ENCODE results near the gene KRTAP12-3. TPM values are rescaled to one million over a fixed set of nuclear protein-coding genes. Genes with fewer than 3 reads are reported as not detected.

The KRTAP12-3 gene
- polyA plus RNA-seq, 1 of the 3 experiments (the other 2 are of a cell fraction), result not detected

DNA sequence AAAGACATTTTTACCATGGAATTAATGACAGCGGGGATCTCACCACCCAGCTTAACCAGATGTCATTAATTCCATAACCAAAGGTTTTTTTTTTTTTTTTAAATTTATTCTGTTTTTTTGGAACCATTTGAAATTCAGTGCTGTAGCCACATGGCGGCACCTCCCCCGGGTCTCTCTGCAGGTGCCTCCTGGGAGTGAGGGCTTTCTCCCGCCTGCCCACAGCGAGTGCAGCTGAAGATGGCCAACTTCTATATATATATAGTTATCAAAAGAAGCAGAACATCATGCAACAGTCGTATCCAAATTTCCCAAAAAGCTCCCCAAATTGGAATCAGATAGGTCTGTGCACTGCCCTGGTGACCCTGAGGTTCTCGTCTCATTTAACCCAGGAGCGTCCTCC, 42.3 kb upstream of the KRTAP12-3 start:
- H3K27ac ChIP-seq (ENCODE audit: low read depth in 2 of 2, low read length in 1 of 2), result no peak overlapping the region
- CTCF ChIA-PET, result interaction anchor here (0.6 kb wide), 1 partner anchor 178 kb away, joined by 3 read pairs; no protein-coding TSS in a partner anchor
- peaks cover 49% of the 10 kb centered on the region for H3K27me3 ChIP-seq (ENCODE audit: insufficient read depth)
- POLR2A ChIA-PET, result interaction anchor here (0.6 kb wide), 1 partner anchor 258 kb away, joined by 4 read pairs; the partner anchor contains the start of gene PTTG1IP
- H3K9ac ChIP-seq, result no peak overlapping the region
- 26% methylated on average over 8 of the region's 8 CpGs for WGBS (ENCODE audit: low lambda C conversion rate)
- no peak for DNase-seq
- H3K4me2 ChIP-seq, result no peak overlapping the region
- H4K20me1 ChIP-seq (ENCODE audit: insufficient read depth), result no peaks in the 10 kb centered on the region
- no peak overlapping the region for H3K4me3 ChIP-seq (ENCODE audit: low read depth in 2 of 2, low read length in 1 of 2)
- no peaks in the 10 kb centered on the region for H3F3A ChIP-seq (replicated peaks; ENCODE audit: insufficient read depth)
- H3K79me2 ChIP-seq (ENCODE audit: insufficient read depth), result no peaks in the 10 kb centered on the region
- no peak for TF ChIP-seq RCOR1 (IDR thresholded peaks at IDR 0.05; ENCODE audit: low read length)
- TF ChIP-seq, protein P1, sequence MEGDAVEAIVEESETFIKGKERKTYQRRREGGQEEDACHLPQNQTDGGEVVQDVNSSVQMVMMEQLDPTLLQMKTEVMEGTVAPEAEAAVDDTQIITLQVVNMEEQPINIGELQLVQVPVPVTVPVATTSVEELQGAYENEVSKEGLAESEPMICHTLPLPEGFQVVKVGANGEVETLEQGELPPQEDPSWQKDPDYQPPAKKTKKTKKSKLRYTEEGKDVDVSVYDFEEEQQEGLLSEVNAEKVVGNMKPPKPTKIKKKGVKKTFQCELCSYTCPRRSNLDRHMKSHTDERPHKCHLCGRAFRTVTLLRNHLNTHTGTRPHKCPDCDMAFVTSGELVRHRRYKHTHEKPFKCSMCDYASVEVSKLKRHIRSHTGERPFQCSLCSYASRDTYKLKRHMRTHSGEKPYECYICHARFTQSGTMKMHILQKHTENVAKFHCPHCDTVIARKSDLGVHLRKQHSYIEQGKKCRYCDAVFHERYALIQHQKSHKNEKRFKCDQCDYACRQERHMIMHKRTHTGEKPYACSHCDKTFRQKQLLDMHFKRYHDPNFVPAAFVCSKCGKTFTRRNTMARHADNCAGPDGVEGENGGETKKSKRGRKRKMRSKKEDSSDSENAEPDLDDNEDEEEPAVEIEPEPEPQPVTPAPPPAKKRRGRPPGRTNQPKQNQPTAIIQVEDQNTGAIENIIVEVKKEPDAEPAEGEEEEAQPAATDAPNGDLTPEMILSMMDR (IDR thresholded peaks at IDR 0.05), result no peak
- no peak for TF ChIP-seq NFIC (IDR thresholded peaks at IDR 0.05; ENCODE audit: borderline replicate concordance)
- no peak for TF ChIP-seq FOSL2 (IDR thresholded peaks at IDR 0.05; ENCODE audit: borderline replicate concordance, low read depth)
- no peak for TF ChIP-seq SIN3A (IDR thresholded peaks at IDR 0.05; ENCODE audit: borderline replicate concordance, low read depth, low read length)
- no peak for TF ChIP-seq FOXJ3 (CRISPR knock-in tag; IDR thresholded peaks at IDR 0.05)
- no peak for TF ChIP-seq MXI1 (IDR thresholded peaks at IDR 0.05; ENCODE audit: low read depth, low read length)
- TF ChIP-seq, protein P2, sequence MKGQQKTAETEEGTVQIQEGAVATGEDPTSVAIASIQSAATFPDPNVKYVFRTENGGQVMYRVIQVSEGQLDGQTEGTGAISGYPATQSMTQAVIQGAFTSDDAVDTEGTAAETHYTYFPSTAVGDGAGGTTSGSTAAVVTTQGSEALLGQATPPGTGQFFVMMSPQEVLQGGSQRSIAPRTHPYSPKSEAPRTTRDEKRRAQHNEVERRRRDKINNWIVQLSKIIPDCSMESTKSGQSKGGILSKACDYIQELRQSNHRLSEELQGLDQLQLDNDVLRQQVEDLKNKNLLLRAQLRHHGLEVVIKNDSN (IDR thresholded peaks at IDR 0.05; ENCODE audit: borderline replicate concordance, low read depth), result no peak
- no peak for TF ChIP-seq JUND (IDR thresholded peaks at IDR 0.05)
- TF ChIP-seq SMC3 (IDR thresholded peaks at IDR 0.05; ENCODE audit: low read depth, low read length), result no peak
- TF ChIP-seq, protein P3, sequence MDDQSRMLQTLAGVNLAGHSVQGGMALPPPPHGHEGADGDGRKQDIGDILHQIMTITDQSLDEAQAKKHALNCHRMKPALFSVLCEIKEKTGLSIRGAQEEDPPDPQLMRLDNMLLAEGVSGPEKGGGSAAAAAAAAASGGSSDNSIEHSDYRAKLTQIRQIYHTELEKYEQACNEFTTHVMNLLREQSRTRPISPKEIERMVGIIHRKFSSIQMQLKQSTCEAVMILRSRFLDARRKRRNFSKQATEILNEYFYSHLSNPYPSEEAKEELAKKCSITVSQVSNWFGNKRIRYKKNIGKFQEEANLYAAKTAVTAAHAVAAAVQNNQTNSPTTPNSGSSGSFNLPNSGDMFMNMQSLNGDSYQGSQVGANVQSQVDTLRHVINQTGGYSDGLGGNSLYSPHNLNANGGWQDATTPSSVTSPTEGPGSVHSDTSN (IDR thresholded peaks at IDR 0.05), result no peak
- TF ChIP-seq MEF2A (IDR thresholded peaks at IDR 0.05; ENCODE audit: borderline replicate concordance, low read depth), result no peak
- TF ChIP-seq, protein P4, sequence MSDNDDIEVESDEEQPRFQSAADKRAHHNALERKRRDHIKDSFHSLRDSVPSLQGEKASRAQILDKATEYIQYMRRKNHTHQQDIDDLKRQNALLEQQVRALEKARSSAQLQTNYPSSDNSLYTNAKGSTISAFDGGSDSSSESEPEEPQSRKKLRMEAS (IDR thresholded peaks at IDR 0.05; ENCODE audit: low read depth), result no peak
- no peak for TF ChIP-seq POLR2AphosphoS5 (IDR thresholded peaks at IDR 0.05; ENCODE audit: low read depth, low read length)
- TF ChIP-seq RFX5 (IDR thresholded peaks at IDR 0.05; ENCODE audit: low read length), result no peak
- TF ChIP-seq, protein P5, sequence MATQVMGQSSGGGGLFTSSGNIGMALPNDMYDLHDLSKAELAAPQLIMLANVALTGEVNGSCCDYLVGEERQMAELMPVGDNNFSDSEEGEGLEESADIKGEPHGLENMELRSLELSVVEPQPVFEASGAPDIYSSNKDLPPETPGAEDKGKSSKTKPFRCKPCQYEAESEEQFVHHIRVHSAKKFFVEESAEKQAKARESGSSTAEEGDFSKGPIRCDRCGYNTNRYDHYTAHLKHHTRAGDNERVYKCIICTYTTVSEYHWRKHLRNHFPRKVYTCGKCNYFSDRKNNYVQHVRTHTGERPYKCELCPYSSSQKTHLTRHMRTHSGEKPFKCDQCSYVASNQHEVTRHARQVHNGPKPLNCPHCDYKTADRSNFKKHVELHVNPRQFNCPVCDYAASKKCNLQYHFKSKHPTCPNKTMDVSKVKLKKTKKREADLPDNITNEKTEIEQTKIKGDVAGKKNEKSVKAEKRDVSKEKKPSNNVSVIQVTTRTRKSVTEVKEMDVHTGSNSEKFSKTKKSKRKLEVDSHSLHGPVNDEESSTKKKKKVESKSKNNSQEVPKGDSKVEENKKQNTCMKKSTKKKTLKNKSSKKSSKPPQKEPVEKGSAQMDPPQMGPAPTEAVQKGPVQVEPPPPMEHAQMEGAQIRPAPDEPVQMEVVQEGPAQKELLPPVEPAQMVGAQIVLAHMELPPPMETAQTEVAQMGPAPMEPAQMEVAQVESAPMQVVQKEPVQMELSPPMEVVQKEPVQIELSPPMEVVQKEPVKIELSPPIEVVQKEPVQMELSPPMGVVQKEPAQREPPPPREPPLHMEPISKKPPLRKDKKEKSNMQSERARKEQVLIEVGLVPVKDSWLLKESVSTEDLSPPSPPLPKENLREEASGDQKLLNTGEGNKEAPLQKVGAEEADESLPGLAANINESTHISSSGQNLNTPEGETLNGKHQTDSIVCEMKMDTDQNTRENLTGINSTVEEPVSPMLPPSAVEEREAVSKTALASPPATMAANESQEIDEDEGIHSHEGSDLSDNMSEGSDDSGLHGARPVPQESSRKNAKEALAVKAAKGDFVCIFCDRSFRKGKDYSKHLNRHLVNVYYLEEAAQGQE (IDR thresholded peaks at IDR 0.05; ENCODE audit: low read depth, low read length), result no peak
- no peak for TF ChIP-seq YY1 (IDR thresholded peaks at IDR 0.05; ENCODE audit: low read depth)
- TF ChIP-seq FOXM1 (IDR thresholded peaks at IDR 0.05; ENCODE audit: low read depth), result no peak
- TF ChIP-seq TAF1 (IDR thresholded peaks at IDR 0.05; ENCODE audit: borderline replicate concordance, low read depth, low read length), result no peak
- TF ChIP-seq CHD2 (IDR thresholded peaks at IDR 0.05; ENCODE audit: low read length, partially characterized antibody), result no peak
- H3K9me2 ChIP-seq, result no peaks in the 10 kb centered on the region
- H3K36me3 ChIP-seq (replicated peaks in 1 of 2; ENCODE audit: control insufficient read depth in 1 of 2, insufficient read depth in 2 of 2, low read length in 1 of 2), result no peaks in the 10 kb centered on the region
- no peak overlapping the region for H2AFZ ChIP-seq (ENCODE audit: low read depth)
- H3K4me1 ChIP-seq (ENCODE audit: control insufficient read depth in 1 of 2, insufficient read depth in 2 of 2, low read depth in 1 of 2, low read length in 1 of 2), result no peaks in the 10 kb centered on the region
- H3K9me3 ChIP-seq, result peaks cover 8% of the 10 kb centered on the region; the same call in 1 of the 2 replicates

Data from SK-N-SH (cell line).